NB4 (cell line): ENCODE data around the gene DNAH17.
"Not testable (repeated sequence)": the region's sequence is repeated elsewhere in the genome, so short reads cannot be mapped to it uniquely, and the experiment has no call there.

Experiments used
- CTCF ChIP-seq: IDR thresholded peaks from one replicate; pipeline ENCODE4 v1.5.1; 2012; ENCODE audit warnings: low read depth, low read length
- MAX ChIP-seq: IDR thresholded peaks from 2 replicates; pipeline ENCODE4 v1.6.1; 2011; ENCODE audit warnings: low read depth, low read length
- POLR2A ChIP-seq: IDR thresholded peaks from 2 replicates; pipeline ENCODE4 v1.6.1; 2011; ENCODE audit warnings: mild to moderate bottlenecking; ENCODE audit not compliant: insufficient read length; ENCODE audit errors: extremely low read depth

- not testable (repeated sequence) for TF ChIP-seq POLR2A, CTCF, MAX
Measured at GRCh38 chr17:78466109-78466785, 110.9 kb downstream of the DNAH17 start.
